GM12878 (cell line): ENCODE measurements around the gene FCGR2B. TPM values are rescaled to one million over a fixed set of nuclear protein-coding genes. Genes with fewer than 3 reads are reported as not detected.
A peak's percentile ranks its signal among the peaks of the same experiment; 100 is the strongest.

Source experiments
- ATAC-seq: fragments of 200-7000 bp; cut with Tn5 transposase; 3 replicates; pipeline ENCODE4 v1.9.1; 2020; ENCODE audit warnings: mild to moderate bottlenecking, moderate library complexity
- BruUV-seq: library from RNA; stranded (reverse); fragments of 400-500 nt; replicated peaks from 2 replicates; lab custom pipeline; 2021; lab: Mats Ljungman, UMichigan
- CTCF ChIA-PET: fragments of 300-600 bp; sonication (Branson Sonifier 250); formaldehyde crosslinking; extraction: SDS; loops from one replicate; lab custom pipeline; 2021; ENCODE audit warnings: inconsistent platforms; lab: Yijun Ruan, JAX
- POLR2A ChIA-PET: fragments of 350-600 bp; formaldehyde crosslinking; extraction: SDS; loops from one replicate; lab custom pipeline; 2021; ENCODE audit warnings: inconsistent platforms; lab: Charles Lee
- RAD21 ChIA-PET: fragments of 300-600 bp; sonication (Branson Sonifier 250); formaldehyde crosslinking; loops from one replicate; lab custom pipeline; 2023; ENCODE audit warnings: antibody characterized with exemption; ENCODE audit not compliant: unreplicated experiment; lab: Charles Lee
- SMC1A ChIA-PET: fragments of 300-600 bp; sonication (Branson Sonifier 250); formaldehyde crosslinking; loops from one replicate; lab custom pipeline; 2023; ENCODE audit not compliant: unreplicated experiment, uncharacterized antibody; lab: Charles Lee
- DNase-seq: peaks from one replicate; pipeline ENCODE4 v3.0.0-alpha.2; 2011; ENCODE audit warnings: low read depth, low spot score
- FAIRE-seq: peaks from 3 replicates; lab custom pipeline; 2011; peaks lifted over from hg19 to GRCh38; lab: Jason Lieb, UNC
- H2AFZ ChIP-seq: 2 replicates; pipeline ENCODE4 v1.6.0; 2011; ENCODE audit warnings: low read depth, low read length, control low read depth; ENCODE audit not compliant: control insufficient read depth
- H3K27ac ChIP-seq: 2 replicates; pipeline ENCODE4 v1.5.1; 2011; ENCODE audit warnings: control low read depth; ENCODE audit not compliant: control insufficient read depth, insufficient read depth
- H3K27me3 ChIP-seq, 2 experiments: replicated peaks in 1 of 2; 2 replicates each; pipeline versions ENCODE4 v1.6.0 to v1.6.1; 2011; ENCODE audit warnings: low read length in 1 of 2; ENCODE audit not compliant: control insufficient read depth in 2 of 2, insufficient read depth in 2 of 2
- H3K36me3 ChIP-seq, 2 experiments: 2 replicates each; pipeline ENCODE4 v1.5.1; 2011; ENCODE audit warnings: low read length in 1 of 2; ENCODE audit not compliant: control insufficient read depth in 2 of 2, insufficient read depth in 2 of 2
- H3K4me1 ChIP-seq: 2 replicates; pipeline ENCODE4 v1.6.1; 2011; ENCODE audit warnings: mild to moderate bottlenecking, low read length, moderate library complexity, mixed read lengths; ENCODE audit not compliant: control insufficient read depth, insufficient read depth
- H3K4me2 ChIP-seq: 2 replicates; pipeline ENCODE4 v1.6.0; 2011; ENCODE audit warnings: control low read depth; ENCODE audit not compliant: control insufficient read depth, insufficient read depth
- H3K4me3 ChIP-seq: fragments of 200-600 bp; sonication (generic); 2 replicates; pipeline ENCODE4 v1.5.1; 2016
- H3K79me2 ChIP-seq: 2 replicates; pipeline ENCODE4 v1.6.0; 2011; ENCODE audit warnings: low read length; ENCODE audit not compliant: control insufficient read depth, insufficient read depth
- H3K9ac ChIP-seq: 2 replicates; pipeline ENCODE4 v1.8.0; 2011; ENCODE audit warnings: low read length, control low read depth, mixed read lengths; ENCODE audit not compliant: control insufficient read depth, insufficient read depth
- H3K9me3 ChIP-seq: replicated peaks from 3 replicates; pipeline ENCODE4 v1.5.1; 2011; ENCODE audit warnings: mild to moderate bottlenecking, low read length; ENCODE audit not compliant: control insufficient read depth, insufficient read depth
- H4K20me1 ChIP-seq: 2 replicates; pipeline ENCODE4 v1.6.0; 2011; ENCODE audit not compliant: control insufficient read depth, insufficient read depth
- BHLHE40 ChIP-seq, 2 experiments: fragments of 450-650 bp in 1 of 2; IDR thresholded peaks; 2 replicates each; pipeline ENCODE4 v1.6.1; 2011 to 2017; ENCODE audit warnings: low read depth in 2 of 2, borderline replicate concordance in 1 of 2, improper control_type of control experiment in 1 of 2, low read length in 1 of 2, mild to moderate bottlenecking in 1 of 2
- HDAC2 ChIP-seq: fragments of 200-600 bp; sonication (generic); IDR thresholded peaks from 2 replicates; pipeline ENCODE4 v1.6.1; 2017
- IRF4 ChIP-seq: IDR thresholded peaks from 2 replicates; pipeline ENCODE4 v1.6.1; 2011; ENCODE audit warnings: low read depth, low read length
- NBN ChIP-seq: fragments of 450-650 bp; IDR thresholded peaks from 2 replicates; pipeline ENCODE4 v1.6.1; 2016
- PKNOX1 ChIP-seq: fragments of 450-650 bp; IDR thresholded peaks from 2 replicates; pipeline ENCODE4 v1.6.1; 2016; ENCODE audit warnings: mild to moderate bottlenecking
- RBBP5 ChIP-seq: fragments of 200-600 bp; sonication (generic); conservative IDR thresholded peaks from 2 replicates; pipeline ENCODE4 v1.6.1; 2016
- RELB ChIP-seq: fragments of 450-650 bp; IDR thresholded peaks from 2 replicates; pipeline ENCODE4 v1.6.1; 2017; ENCODE audit warnings: low read depth, mild to moderate bottlenecking, moderate library complexity
- SIN3A ChIP-seq: IDR thresholded peaks from 2 replicates; pipeline ENCODE4 v1.6.1; 2012; ENCODE audit warnings: low read depth, low read length, improper control_type of control experiment
- SIX5 ChIP-seq: IDR thresholded peaks from 2 replicates; pipeline ENCODE4 v1.6.1; 2011; ENCODE audit warnings: mild to moderate bottlenecking, low read depth, low read length, moderate library complexity; ENCODE audit not compliant: severe bottlenecking
- SRF ChIP-seq, 2 experiments: IDR thresholded peaks; 2 replicates each; pipeline ENCODE4 v1.6.1; 2011; ENCODE audit warnings: low read depth in 2 of 2, low read length in 2 of 2, mild to moderate bottlenecking in 1 of 2, moderate library complexity in 1 of 2
- TCF3 ChIP-seq: IDR thresholded peaks from 2 replicates; pipeline ENCODE4 v1.6.1; 2012; ENCODE audit warnings: low read depth, mild to moderate bottlenecking, low read length, borderline replicate concordance; ENCODE audit not compliant: insufficient read depth
- ZNF274 ChIP-seq: IDR thresholded peaks from one replicate; pipeline ENCODE4 v1.8.0; 2011; ENCODE audit not compliant: insufficient read length, insufficient read depth
- ZNF384 ChIP-seq: IDR thresholded peaks from 2 replicates; pipeline ENCODE4 v1.6.1; 2012; ENCODE audit warnings: low read depth, mild to moderate bottlenecking, low read length, improper control_type of control experiment, borderline replicate concordance
- WGBS: methylation state at CpG from one replicate; pipeline ENCODE4 v1.1.6; 2016; ENCODE audit warnings: low lambda C conversion rate; ENCODE audit not compliant: insufficient replicate concordance, insufficient coverage; ENCODE audit errors: missing lambda C conversion rate; 5-methylcytosine and 5-hydroxymethylcytosine counted together
- in situ Hi-C: fragments of 300-500 bp; cut with MboI; formaldehyde crosslinking; loops from 9 replicates; pipeline ENCODE4 v1.14.3; 2018; ENCODE audit warnings: mixed read lengths
- intact Hi-C: fragments of 100-400 bp; cut with micrococcal nuclease; formaldehyde crosslinking; loops from one replicate; pipeline ENCODE4 v1.14.2; 2022; ENCODE audit not compliant: unreplicated experiment
- polyA plus RNA-seq, 11 experiments: library from polyadenylated mRNA; depleted of rRNA in 4 of 11; unstranded in 6 of 11; stranded (reverse) in 5 of 11; fragments of >200 nt; fragmentation: Nextera tagmentation in 4 of 11; fragmentation: Illumina TruSeq in 1 of 11; extraction: Ambion mirVana in 4 of 11; extraction: Trizol in 1 of 11; gene quantifications; 1 replicate in 1 of 11; 2 replicates in 10 of 11; pipeline versions ENCODE4 v1.2.1 to v1.2.3, GENCODE V29; 2011 to 2016; ENCODE audit warnings: inconsistent platforms in 2 of 11, missing spikeins in 2 of 11, low read depth in 1 of 11
- total RNA-seq, 4 experiments: library from RNA; depleted of rRNA in 3 of 4; stranded (reverse); fragments of >200 nt in 3 of 4; fragmentation: Illumina TruSeq in 1 of 4; extraction: Trizol in 1 of 4; gene quantifications; 2 replicates each; pipeline versions ENCODE4 v1.2.1 to v1.2.3, GENCODE V29; 2013 to 2021

FCGR2B gene
- total and polyA plus RNA-seq, 10 of the 15 experiments (the other 5 are each of a cell fraction or from before 2014, with no cell fraction given) = 76.6 to 216 (median 108) TPM

GRCh38 chr1:161709373-161709772, 46.4 kb downstream of the FCGR2B start (continued):
- TF ChIP-seq RELB = 0 out of 2 replicates have a peak, but pooled peaks have one; percentile 17
- TF ChIP-seq NBN = 0 out of 2 replicates have a peak, but pooled peaks have one; percentile 31
- no peak for TF ChIP-seq RBBP5
- no peak for TF ChIP-seq BHLHE40 (IDR thresholded peaks at IDR 0.05; ENCODE audit: borderline replicate concordance in 1 of 2, low read depth in 2 of 2, low read length in 1 of 2)
- no peak for TF ChIP-seq HDAC2

- Histone ChIP-seq H3K79me2 (peaks cover 43% of the 10 kb centered on the region), H3K4me1 (peaks cover 24% of the 10 kb centered on the region), H3K9me3 (no peaks in the 10 kb centered on the region), H3K9ac (no peak overlapping the region)
- intact Hi-C loops = no loop called here
- 91% methylated on average over 4 of the region's 4 CpGs for WGBS
- in situ Hi-C loops = no loop called here
- no TSS peak for BruUV-seq
- DNase-seq (no peak), FAIRE-seq (no peak)
- ChIA-PET CTCF (interaction anchor here (5.0 kb wide), 1 partner anchor 26 kb away, joined by 75 read pairs; no protein-coding TSS in a partner anchor), SMC1A (interaction anchor here (1.0 to 2.2 kb wide), 2 partner anchors 8 to 12 kb away, joined by 4 to 5 read pairs; partner anchors contain the start of gene FCRLB)
- TF ChIP-seq SIN3A (no peak), BHLHE40 (IDR thresholded peaks at IDR 0.05; ENCODE audit: borderline replicate concordance in 1 of 2, low read depth in 2 of 2, low read length in 1 of 2) (no peak), ZNF274 (no peak), TCF3 (no peak), SIX5 (no peak), ZNF384 (no peak), IRF4 (no peak), PKNOX1 (no peak), SRF (IDR thresholded peaks at IDR 0.05; ENCODE audit: low read depth in 2 of 2, low read length in 2 of 2) (no peak), HDAC2 (no peak)
- TF ChIP-seq, all 136 proteins: peak for 0
- no peak for ATAC-seq
- Histone ChIP-seq H3K4me2 (peak overlapping the region; percentile 94), H4K20me1 (no peaks in the 10 kb centered on the region), H3K27me3 (no peaks in the 10 kb centered on the region), H3K27ac (no peak overlapping the region), H3K36me3 (peaks cover 15 to 16% of the 10 kb centered on the region in 2 experiments), H2AFZ (no peak overlapping the region), H3K4me3 (peak overlapping the region; percentile 30)
- POLR2A ChIA-PET = no interaction called here
- RAD21 ChIA-PET = interaction anchor here (1.6 to 4.7 kb wide), 2 partner anchors 16 to 27 kb away, joined by 3 to 74 read pairs; no protein-coding TSS in a partner anchor
Observed at GRCh38 chr1:161710560-161710959, 47.6 kb downstream of the FCGR2B start.
